Activated B cell treated with CpG ODN at 0.5 μM for 24 hours (primary cell): ENCODE measurements around the gene CAPSL. TPM values are rescaled to one million over a fixed set of nuclear protein-coding genes. Genes with fewer than 3 reads are reported as not detected.

Experiments
- ATAC-seq: fragments of 200-7000 bp; cut with Tn5 transposase; one replicate; pipeline ENCODE4 v1.10.0; 2021; ENCODE audit warnings: low read depth, mild to moderate bottlenecking, moderate library complexity
- CTCF ChIA-PET: fragments of 350-600 bp; sonication (Branson Sonifier 250); formaldehyde crosslinking; loops from one replicate; lab custom pipeline; 2021; ENCODE audit warnings: antibody characterized with exemption; lab: Charles Lee
- POLR2A ChIA-PET: fragments of 350-600 bp; sonication (Branson Sonifier 250); formaldehyde crosslinking; loops from one replicate; lab custom pipeline; 2021; ENCODE audit warnings: antibody characterized with exemption; lab: Charles Lee
- DNase-seq: peaks from one replicate; pipeline ENCODE4 v3.0.0; 2022
- H3K27ac Mint-ChIP-seq: one replicate; pipeline ENCODE4 v1.8.0; 2020; ENCODE audit warnings: mixed read lengths
- H3K27me3 Mint-ChIP-seq: one replicate; pipeline ENCODE4 v1.8.0; 2021; ENCODE audit warnings: mixed read lengths
- H3K36me3 Mint-ChIP-seq: one replicate; pipeline ENCODE4 v1.8.0; 2021; ENCODE audit warnings: low read depth, mixed read lengths
- H3K4me1 Mint-ChIP-seq: one replicate; pipeline ENCODE4 v1.8.0; 2021; ENCODE audit warnings: mixed read lengths
- H3K4me3 Mint-ChIP-seq: one replicate; pipeline ENCODE4 v1.8.0; 2020; ENCODE audit warnings: mild to moderate bottlenecking, mixed read lengths
- H3K9me3 Mint-ChIP-seq: one replicate; pipeline ENCODE4 v1.8.0; 2020; ENCODE audit warnings: mixed read lengths
- CTCF ChIP-seq: fragments of 200-600 bp; IDR thresholded peaks from one replicate; pipeline ENCODE4 v1.8.0; 2022; ENCODE audit warnings: antibody characterized with exemption, mild to moderate bottlenecking
- intact Hi-C: fragments of 100-400 bp; cut with micrococcal nuclease; formaldehyde crosslinking; loops from one replicate; pipeline ENCODE4 v1.15.1; 2024
- total RNA-seq: library from RNA; stranded (reverse); gene quantifications from 2 replicates; pipeline ENCODE4 v1.2.3, GENCODE V29; 2022

CAPSL gene
- total RNA-seq, 1 donor from 2014 or later: not detected

GRCh38 chr5:35877655-35878054 lies 60.8 kb downstream of the CAPSL start:
- POLR2A ChIA-PET: no interaction called here

DNA sequence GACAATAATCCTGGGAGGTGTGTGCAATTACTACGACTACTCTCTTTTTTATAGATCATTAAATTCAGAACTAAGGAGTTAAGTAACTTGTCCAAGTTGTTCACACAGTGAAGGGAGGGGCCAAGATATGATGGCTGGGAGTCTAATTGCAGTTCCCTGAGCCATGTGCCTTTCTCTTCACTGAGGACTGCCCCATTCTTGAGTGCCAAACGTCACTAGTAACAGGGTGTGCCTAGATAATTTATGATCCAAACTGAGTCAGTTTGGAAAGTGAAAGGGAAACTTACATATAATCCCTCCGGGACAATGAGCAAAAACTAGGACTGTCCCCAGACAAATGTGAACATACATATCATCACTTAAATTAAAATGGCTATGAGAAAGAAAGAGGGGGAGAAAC lies 61.5 kb downstream of the CAPSL start:
- H3K27me3 Mint-ChIP-seq: no peaks in the 10 kb centered on the region
- ATAC-seq (no peak), DNase-seq (no peak)
- H3K27ac Mint-ChIP-seq: no peak overlapping the region
- H3K4me3 Mint-ChIP-seq: no peak overlapping the region
- CTCF ChIA-PET: no interaction called here
- no peaks in the 10 kb centered on the region for H3K36me3 Mint-ChIP-seq
- no peaks in the 10 kb centered on the region for H3K9me3 Mint-ChIP-seq
- peaks cover 4% of the 10 kb centered on the region for H3K4me1 Mint-ChIP-seq
- no peak for TF ChIP-seq CTCF
- intact Hi-C loops: no loop called here
- POLR2A ChIA-PET: no interaction called here

More at GRCh38 chr5:35877655-35878054, 60.8 kb downstream of the CAPSL start:
- no peaks in the 10 kb centered on the region for H3K9me3 Mint-ChIP-seq
- intact Hi-C loops: no loop called here
- no peaks in the 10 kb centered on the region for H3K27me3 Mint-ChIP-seq
- no peak overlapping the region for H3K27ac Mint-ChIP-seq
- CTCF ChIA-PET: no interaction called here
- H3K36me3 Mint-ChIP-seq: no peaks in the 10 kb centered on the region
- H3K4me1 Mint-ChIP-seq: peaks cover 4% of the 10 kb centered on the region
- no peak for TF ChIP-seq CTCF
- no peak for ATAC-seq
- no peak overlapping the region for H3K4me3 Mint-ChIP-seq
- no peak for DNase-seq

DNA sequence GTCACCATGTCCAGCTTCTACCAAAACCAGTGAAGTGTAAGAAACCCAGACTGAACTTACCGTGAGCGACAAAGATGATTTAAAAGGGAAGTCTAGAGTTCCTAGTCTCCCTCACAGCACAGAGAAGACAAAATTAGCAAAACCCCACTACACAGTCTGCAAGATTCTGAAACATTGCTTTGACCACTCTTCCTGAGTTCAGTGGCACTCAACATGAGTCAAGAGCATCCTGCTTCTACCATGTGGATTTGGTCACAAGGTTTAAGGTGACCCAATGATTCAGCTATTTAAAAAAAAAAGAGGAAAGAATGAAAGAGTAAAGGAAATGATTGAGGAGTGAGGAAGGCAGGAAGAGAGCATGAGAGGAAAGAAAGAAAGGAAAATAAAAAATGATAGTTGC lies 62.0 kb downstream of the CAPSL start:
- H3K4me1 Mint-ChIP-seq: peaks cover 4% of the 10 kb centered on the region
- DNase-seq (no peak), ATAC-seq (no peak)
- no peak overlapping the region for H3K4me3 Mint-ChIP-seq
- no peaks in the 10 kb centered on the region for H3K27me3 Mint-ChIP-seq
- ChIA-PET CTCF (no interaction called here), POLR2A (no interaction called here)
- intact Hi-C loops: no loop called here
- H3K27ac Mint-ChIP-seq: no peak overlapping the region
- no peak for TF ChIP-seq CTCF
- H3K9me3 Mint-ChIP-seq: no peaks in the 10 kb centered on the region
- H3K36me3 Mint-ChIP-seq: no peaks in the 10 kb centered on the region

- CTCF ChIA-PET: no interaction called here
- no peaks in the 10 kb centered on the region for H3K36me3 Mint-ChIP-seq
Measured at GRCh38 chr5:35870605-35871004, 67.8 kb downstream of the CAPSL start.

DNA sequence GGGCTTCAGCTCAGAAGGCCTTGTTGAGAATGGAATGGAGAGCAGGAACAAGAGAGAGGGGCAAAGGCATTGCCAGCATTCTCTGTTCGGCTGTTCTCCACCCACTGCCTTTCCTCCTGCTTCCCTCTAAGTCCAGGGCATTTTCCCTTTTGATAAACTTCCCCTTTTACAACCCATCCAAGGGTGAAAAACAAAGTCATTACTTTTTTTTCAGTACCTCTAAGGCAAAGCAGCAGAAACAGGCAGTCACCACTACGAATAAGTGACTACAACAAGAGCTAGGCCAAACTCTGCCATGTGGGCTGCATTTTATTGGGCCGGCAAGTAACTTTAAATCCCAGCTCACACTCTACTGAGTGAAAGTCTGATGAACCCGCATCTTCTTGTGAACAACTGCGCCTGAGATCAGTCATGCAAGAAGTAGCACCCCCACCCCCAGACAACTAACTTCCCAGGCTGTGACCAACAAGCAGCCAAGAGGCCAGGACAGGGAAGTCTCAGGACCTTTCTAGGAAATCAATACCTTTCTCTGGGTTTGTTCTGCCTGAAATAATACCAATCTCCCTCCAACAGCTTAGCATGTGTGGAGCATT lies 68.6 kb downstream of the CAPSL start:
- H3K9me3 Mint-ChIP-seq: no peaks in the 10 kb centered on the region
- H3K4me3 Mint-ChIP-seq: no peak overlapping the region
- CTCF ChIA-PET: no interaction called here

More at GRCh38 chr5:35870605-35871004, 67.8 kb downstream of the CAPSL start:
- POLR2A ChIA-PET: no interaction called here
- Mint-ChIP-seq H3K4me3 (no peak overlapping the region), H3K27me3 (no peaks in the 10 kb centered on the region), H3K4me1 (peaks cover 11% of the 10 kb centered on the region), H3K9me3 (no peaks in the 10 kb centered on the region), H3K27ac (no peak overlapping the region)
- DNase-seq (no peak), ATAC-seq (no peak)
- intact Hi-C loops: no loop called here
- no peak for TF ChIP-seq CTCF

More for the DNA sequence above, 68.6 kb downstream of the CAPSL start:
- POLR2A ChIA-PET: no interaction called here
- ATAC-seq (no peak), DNase-seq (no peak)
- intact Hi-C loops: no loop called here
- Mint-ChIP-seq H3K36me3 (no peaks in the 10 kb centered on the region), H3K4me1 (peaks cover 11% of the 10 kb centered on the region), H3K27ac (no peak overlapping the region), H3K27me3 (no peaks in the 10 kb centered on the region)
- TF ChIP-seq CTCF: no peak
